ENCODE data around the gene KRT6A.

Gene KRT6A

GRCh38 chr12:52469853-52470252 is 23.2 kb downstream of the KRT6A start:
- H3K4me3 ChIP-seq (replicated peaks; ENCODE audit: low read depth, low read length) = no peak overlapping the region
- no peak for DNase-seq (ENCODE audit: low read depth)
- TF ChIP-seq CTCF (IDR thresholded peaks at IDR 0.05; ENCODE audit: low read length, missing control alignments) = no peak

GRCh38 chr12:52464897-52465296 is 28.2 kb downstream of the KRT6A start:
- DNase-seq (ENCODE audit: low read depth) = no peak
- TF ChIP-seq CTCF (IDR thresholded peaks at IDR 0.05; ENCODE audit: low read length, missing control alignments) = no peak
- H3K4me3 ChIP-seq (replicated peaks; ENCODE audit: low read depth, low read length) = no peak overlapping the region

GRCh38 chr12:52461693-52462092 is 31.4 kb downstream of the KRT6A start:
- no peak for TF ChIP-seq CTCF (IDR thresholded peaks at IDR 0.05; ENCODE audit: low read length, missing control alignments)
- no peak overlapping the region for H3K4me3 ChIP-seq (replicated peaks; ENCODE audit: low read depth, low read length)
- DNase-seq (ENCODE audit: low read depth) = no peak

GRCh38 chr12:52458861-52459260 is 34.2 kb downstream of the KRT6A start:
- no peak for DNase-seq (ENCODE audit: low read depth)
- no peak for TF ChIP-seq CTCF (IDR thresholded peaks at IDR 0.05; ENCODE audit: low read length, missing control alignments)

GRCh38 chr12:52455821-52456220 is 37.2 kb downstream of the KRT6A start:
- TF ChIP-seq CTCF (IDR thresholded peaks at IDR 0.05; ENCODE audit: low read length, missing control alignments) = no peak

More at GRCh38 chr12:52458861-52459260, 34.2 kb downstream of the KRT6A start:
- no peak overlapping the region for H3K4me3 ChIP-seq (replicated peaks; ENCODE audit: low read depth, low read length)

GRCh38 chr12:52454411-52455201 is 38.5 kb downstream of the KRT6A start:
- TF ChIP-seq CTCF (IDR thresholded peaks at IDR 0.05; ENCODE audit: low read length, missing control alignments) = no peak
- peak; percentile 22 for DNase-seq (ENCODE audit: low read depth)
- no peak overlapping the region for H3K4me3 ChIP-seq (replicated peaks; ENCODE audit: low read depth, low read length)

More at GRCh38 chr12:52455821-52456220, 37.2 kb downstream of the KRT6A start:
- peak; percentile 75 for DNase-seq (ENCODE audit: low read depth)
- no peak overlapping the region for H3K4me3 ChIP-seq (replicated peaks; ENCODE audit: low read depth, low read length)

GRCh38 chr12:52452101-52452500 is 41.0 kb downstream of the KRT6A start, which contains the start of gene KRT6B:
TSS of gene KRT6B (minus strand) at chr12:52452146. CDS start at chr12:52452078, 68 bp downstream.
- DNase-seq (ENCODE audit: low read depth) = no peak
- H3K4me3 ChIP-seq (replicated peaks; ENCODE audit: low read depth, low read length) = no peak within 1 kb of the TSS
- no peak for TF ChIP-seq CTCF (IDR thresholded peaks at IDR 0.05; ENCODE audit: low read length, missing control alignments)
